GM10266 (cell line): ENCODE results near the gene FYCO1.

ENCODE experiments used
- DNase-seq: peaks from one replicate; pipeline ENCODE4 v3.0.0; 2012; ENCODE audit errors: extremely low spot score
- TF ChIP-seq, protein P1 (sequence below): IDR thresholded peaks from 2 replicates; pipeline ENCODE4 v1.5.1; 2012; ENCODE audit warnings: mild to moderate bottlenecking, low read depth; ENCODE audit not compliant: control insufficient read depth, insufficient read depth; ENCODE audit errors: missing control alignments

Gene FYCO1

DNA sequence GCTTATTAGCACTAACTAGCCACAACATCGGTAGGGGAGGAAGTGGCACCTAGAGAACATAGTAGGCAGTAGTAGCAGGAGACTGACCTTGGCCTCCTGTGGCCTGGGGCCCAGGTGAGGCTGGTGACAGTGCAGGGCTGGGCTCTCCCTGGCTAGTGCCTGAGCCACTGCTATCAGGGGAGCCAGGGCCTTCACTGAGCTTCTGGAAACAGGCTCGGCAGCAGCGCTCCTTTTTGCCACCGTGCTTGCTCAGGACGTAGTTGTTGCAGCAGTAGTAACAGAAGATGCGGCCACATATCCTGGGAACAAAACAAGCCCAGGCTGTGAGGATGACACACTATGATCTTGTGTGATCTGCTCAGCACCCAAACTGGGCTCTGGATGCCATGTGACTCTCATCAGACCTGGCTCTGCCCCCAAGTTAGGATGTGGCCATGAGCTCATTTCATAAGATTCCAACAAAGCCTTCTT, 37.3 kb downstream of the FYCO1 start:
- DNase-seq: no peak
- TF ChIP-seq, protein P1, sequence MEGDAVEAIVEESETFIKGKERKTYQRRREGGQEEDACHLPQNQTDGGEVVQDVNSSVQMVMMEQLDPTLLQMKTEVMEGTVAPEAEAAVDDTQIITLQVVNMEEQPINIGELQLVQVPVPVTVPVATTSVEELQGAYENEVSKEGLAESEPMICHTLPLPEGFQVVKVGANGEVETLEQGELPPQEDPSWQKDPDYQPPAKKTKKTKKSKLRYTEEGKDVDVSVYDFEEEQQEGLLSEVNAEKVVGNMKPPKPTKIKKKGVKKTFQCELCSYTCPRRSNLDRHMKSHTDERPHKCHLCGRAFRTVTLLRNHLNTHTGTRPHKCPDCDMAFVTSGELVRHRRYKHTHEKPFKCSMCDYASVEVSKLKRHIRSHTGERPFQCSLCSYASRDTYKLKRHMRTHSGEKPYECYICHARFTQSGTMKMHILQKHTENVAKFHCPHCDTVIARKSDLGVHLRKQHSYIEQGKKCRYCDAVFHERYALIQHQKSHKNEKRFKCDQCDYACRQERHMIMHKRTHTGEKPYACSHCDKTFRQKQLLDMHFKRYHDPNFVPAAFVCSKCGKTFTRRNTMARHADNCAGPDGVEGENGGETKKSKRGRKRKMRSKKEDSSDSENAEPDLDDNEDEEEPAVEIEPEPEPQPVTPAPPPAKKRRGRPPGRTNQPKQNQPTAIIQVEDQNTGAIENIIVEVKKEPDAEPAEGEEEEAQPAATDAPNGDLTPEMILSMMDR: no peak

DNA sequence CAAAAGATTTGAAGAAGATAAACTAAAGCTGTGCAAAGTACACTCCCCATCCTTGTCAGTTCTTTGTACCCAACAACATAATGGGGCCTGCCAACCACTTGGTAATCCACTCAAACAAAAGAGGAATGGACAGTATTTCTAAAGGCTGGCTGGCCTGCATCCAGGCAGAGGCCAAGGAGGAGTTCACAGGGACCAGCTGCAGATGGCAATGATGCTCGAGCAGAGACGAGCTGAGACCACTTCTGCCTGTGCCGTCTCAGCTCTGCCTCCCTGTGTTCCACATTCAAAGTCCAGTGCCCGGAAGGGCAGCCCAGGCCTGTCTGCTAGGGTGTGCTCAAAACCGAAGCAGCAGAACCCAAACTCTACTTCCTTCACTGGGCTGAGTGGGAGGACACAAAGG, 38.0 kb downstream of the FYCO1 start:
- TF ChIP-seq, protein P1: no peak
- DNase-seq: no peak

DNA sequence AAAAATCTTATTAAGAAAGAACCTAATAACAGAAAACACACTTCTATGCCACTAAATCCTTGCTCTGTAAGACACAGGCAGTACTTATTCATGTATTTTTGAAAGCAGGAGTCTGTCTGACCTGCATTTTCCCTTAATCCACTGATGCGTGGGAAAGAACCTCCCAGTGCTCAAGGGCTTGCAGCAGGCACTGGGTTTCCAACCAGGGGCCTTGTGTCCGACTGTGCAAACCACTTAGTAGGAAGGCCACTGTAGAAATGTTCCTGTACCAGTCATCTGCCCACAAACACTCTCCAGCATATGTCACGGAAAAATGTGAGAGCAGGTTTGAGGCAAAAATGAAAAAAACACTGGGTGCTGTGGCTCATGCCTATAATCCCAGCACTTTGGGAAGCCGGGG, 39.9 kb downstream of the FYCO1 start:
- DNase-seq: no peak
- TF ChIP-seq, protein P1: no peak

DNA sequence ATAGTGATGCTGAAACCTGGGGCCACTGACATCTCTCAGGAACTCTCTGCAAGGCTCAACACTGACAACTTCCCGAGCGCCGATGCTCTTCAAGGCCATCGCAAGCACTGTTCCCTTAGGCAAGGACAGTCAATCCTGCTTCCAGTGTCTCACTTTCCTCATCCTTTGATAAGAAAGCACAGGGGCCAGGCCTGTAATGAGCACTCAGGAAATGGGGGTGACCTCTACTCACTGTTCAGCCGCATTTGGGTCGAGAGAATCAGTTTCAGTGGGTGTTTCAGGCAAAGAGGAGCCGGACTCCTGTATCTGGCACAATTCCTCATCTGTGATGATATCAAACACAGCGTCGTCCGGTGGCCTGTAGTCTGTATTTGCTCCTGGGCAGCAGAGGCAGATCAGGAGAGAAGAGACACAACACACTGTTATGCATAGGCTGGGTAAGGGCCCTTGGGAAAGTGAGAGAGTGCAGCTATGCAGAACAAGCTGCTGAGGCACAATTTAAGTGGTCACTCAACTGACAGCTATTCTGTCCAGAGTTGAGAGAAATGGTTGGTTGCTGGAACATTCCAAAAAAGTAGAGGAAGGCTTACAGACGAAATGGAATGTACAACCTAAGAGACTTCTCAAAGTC, 40.5 kb downstream of the FYCO1 start:
- DNase-seq: no peak
- TF ChIP-seq, protein P1: no peak

DNA sequence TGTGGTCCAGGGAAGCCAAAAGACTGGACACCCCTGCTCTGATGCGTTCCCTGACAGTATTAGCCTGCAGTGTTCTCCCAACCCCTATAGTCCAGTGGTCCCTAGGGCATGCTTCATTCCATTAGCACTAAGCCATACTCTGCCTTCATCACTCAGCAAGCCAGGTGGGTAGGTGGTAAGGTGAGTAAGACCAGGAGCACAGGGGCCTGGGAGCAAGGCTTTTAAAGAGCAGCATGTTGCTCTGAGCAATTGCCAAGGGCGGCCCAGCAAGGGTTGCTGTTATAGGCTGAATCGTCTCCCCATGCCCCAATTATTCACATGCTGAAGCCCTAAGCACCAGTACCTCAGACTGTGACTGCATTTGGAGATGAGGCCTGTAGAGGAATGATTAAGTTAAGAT, 41.3 kb downstream of the FYCO1 start:
- TF ChIP-seq, protein P1: no peak
- no peak for DNase-seq

DNA sequence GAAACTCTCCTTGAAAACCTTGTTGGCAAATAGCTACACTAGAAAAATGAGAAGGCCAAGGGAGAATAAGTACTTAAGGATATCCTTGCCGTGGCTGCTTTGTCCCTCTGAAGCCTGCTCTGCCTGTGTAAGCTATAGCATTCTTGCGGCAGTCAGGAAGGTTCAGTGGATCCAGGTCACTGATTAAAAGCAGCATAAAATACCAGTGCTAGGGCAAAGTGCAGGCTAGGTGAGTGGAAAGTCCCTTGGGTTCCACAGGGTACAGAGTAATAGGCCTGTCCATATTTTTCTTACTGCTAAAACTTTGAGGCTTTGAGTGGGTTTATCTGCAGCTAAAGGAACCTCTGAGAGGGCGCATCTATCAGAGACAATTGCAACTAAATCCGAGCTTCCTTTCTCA, 42.1 kb downstream of the FYCO1 start:
- DNase-seq: no peak
- TF ChIP-seq, protein P1: no peak

DNA sequence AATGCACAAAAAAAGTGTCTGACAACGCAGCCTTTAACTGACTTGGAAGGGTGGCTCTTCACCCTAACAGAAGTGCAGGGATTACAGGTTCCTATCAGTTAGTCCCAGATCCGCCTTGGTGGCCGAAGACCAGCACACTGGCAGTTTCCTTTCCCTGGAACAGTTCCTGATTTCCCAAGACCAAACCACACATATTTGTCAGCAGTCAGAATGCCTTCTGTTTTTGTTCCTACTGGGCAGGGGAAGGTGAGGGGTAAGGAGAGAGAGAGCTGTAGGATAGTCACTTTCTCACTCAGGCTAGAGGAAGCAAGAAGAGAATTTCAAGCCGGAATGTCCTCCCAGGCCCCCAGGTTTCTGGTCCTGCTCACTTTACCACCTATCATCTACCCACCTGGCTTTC, 43.2 kb downstream of the FYCO1 start:
- no peak for DNase-seq
- TF ChIP-seq, protein P1: no peak
